ENCODE results near the gene TMEM223. TPM values are rescaled to one million over a fixed set of nuclear protein-coding genes. Genes with fewer than 3 reads are reported as not detected.

Gene TMEM223
- total and polyA plus RNA-seq, 9 of the 15 experiments (the other 6 are each of a cell fraction or from before 2014, with no cell fraction given), result 5.9 to 34.5 (median 19.6) TPM

- TF ChIP-seq ZBTB40 (IDR thresholded peaks at IDR 0.05) (peak; percentile 88), ZBTB40 (CRISPR knock-in tag; IDR thresholded peaks at IDR 0.05) (no peak), ZNF655 (CRISPR knock-in tag; IDR thresholded peaks at IDR 0.05) (no peak), NCOR1 (IDR thresholded peaks at IDR 0.05) (peak; percentile 63), NONO (IDR thresholded peaks at IDR 0.05; ENCODE audit: low read depth in 2 of 2, low read length in 1 of 2) (peak in 1 of 2 experiments; percentile 9; a peak in 1 of 4 replicates), ZNF121 (CRISPR knock-in tag; conservative IDR thresholded peaks at IDR 0.05) (no peak), ZNF57 (CRISPR knock-in tag; IDR thresholded peaks at IDR 0.05) (no peak), ZBTB34 (CRISPR knock-in tag; IDR thresholded peaks at IDR 0.05) (no peak), FOXK1 (CRISPR knock-in tag; IDR thresholded peaks at IDR 0.05; ENCODE audit: borderline replicate concordance) (peak; percentile 84; the same call in 1 of the 2 replicates), MCM2 (IDR thresholded peaks at IDR 0.05; ENCODE audit: low read depth) (no peak), CBX8 (IDR thresholded peaks at IDR 0.05; ENCODE audit: borderline replicate concordance, extremely low read depth, low read depth, low read length, poor library complexity, severe bottlenecking) (no peak)
These were observed 47.5 kb upstream of the TMEM223 start, which contains the start of gene WDR74 (continued) for GRCh38 chr11:62839050-62839945.

All from K562 (cell line).